T-helper 1 cell treated with Interleukin-12 subunit alpha and Interleukin-12 subunit beta and Interleukin-4 antibody, amounts not matched to agents 30 ng/mL and 1 ng/mL, for 36 hours (primary cell): ENCODE data around the gene IL32. TPM values are rescaled to one million over a fixed set of nuclear protein-coding genes. Genes with fewer than 3 reads are reported as not detected.

Experiments used
- intact Hi-C: fragments of 100-400 bp; cut with micrococcal nuclease; formaldehyde crosslinking; loops from one replicate; pipeline ENCODE4 v1.15.1; 2024
- total RNA-seq: library from RNA; stranded (reverse); gene quantifications from 2 replicates; pipeline ENCODE4 v1.2.3, GENCODE V29; 2022

Gene IL32
- total RNA-seq, 1 donor from 2014 or later = 4,509 TPM

GRCh38 chr16:3106205-3106928 is 40.9 kb downstream of the IL32 start:
- intact Hi-C loops = loop anchor here (1.0 kb wide), 3 partner anchors 18 to 505 kb away; partner anchors contain the start of gene SLX4

GRCh38 chr16:3112058-3112880 is 46.8 kb downstream of the IL32 start, which contains the start of gene ZNF205:
TSS of gene ZNF205 (plus strand) at chr16:3112586. CDS start at chr16:3113431, 845 bp downstream.
- intact Hi-C loops = no loop called here

- intact Hi-C loops = no loop called here
These were observed 47.6 kb downstream of the IL32 start for GRCh38 chr16:3112881-3113574.

DNA sequence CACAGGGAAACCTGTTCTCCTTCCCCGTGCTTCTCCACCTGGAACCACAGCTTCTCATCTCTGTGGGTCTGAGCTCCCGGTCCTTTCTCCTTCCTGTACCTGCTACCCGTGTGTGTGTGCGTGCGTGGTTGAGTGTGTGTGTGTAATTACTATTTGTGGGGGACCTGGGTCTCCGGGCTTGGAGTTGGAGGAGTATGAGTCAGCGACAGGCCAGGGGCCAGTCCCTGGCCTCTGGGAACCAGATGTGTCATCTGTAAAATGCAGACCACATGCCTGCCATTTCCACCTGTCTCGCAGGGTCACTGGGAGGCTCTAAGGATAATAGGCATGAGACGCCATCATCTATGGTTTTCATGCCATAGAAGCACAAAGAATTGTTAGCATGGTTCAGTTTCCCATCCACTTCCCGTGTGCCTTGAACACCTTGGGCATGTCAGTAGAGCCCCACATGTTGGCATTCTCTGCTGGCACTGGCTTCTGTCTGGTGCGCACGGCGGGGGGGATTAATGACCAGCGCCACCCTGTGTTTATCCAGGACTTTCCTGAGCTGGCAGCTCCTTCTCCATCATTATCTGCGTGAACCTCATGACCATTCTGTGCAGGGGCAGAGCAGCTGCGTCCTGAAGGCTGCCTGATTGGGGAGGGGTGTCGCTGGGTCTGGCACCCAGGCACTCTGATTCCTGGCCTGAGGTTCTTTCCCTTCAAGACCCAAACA is 48.5 kb downstream of the IL32 start:
- intact Hi-C loops = no loop called here

GRCh38 chr16:3115003-3115402 is 49.6 kb downstream of the IL32 start:
- intact Hi-C loops = no loop called here

- intact Hi-C loops = no loop called here
These were observed 50.1 kb downstream of the IL32 start for GRCh38 chr16:3115561-3115960.

GRCh38 chr16:3118204-3118790 is 52.9 kb downstream of the IL32 start:
- intact Hi-C loops = no loop called here

GRCh38 chr16:3118846-3119245 is 53.4 kb downstream of the IL32 start:
- intact Hi-C loops = no loop called here

Other genes starting within 250 kb of the IL32 start
- gene PRSS21, start 248.4 kb upstream of the IL32 start, total RNA-seq = 5.0 and 6.5 TPM in 2 replicates
- gene ZG16B, start 235.3 kb upstream of the IL32 start, total RNA-seq = 23.2 and 24.3 TPM in 2 replicates
- not detected in 2 replicates for gene PRSS22, start 207.5 kb upstream of the IL32 start, total RNA-seq
- gene FLYWCH2, start 182.4 kb upstream of the IL32 start, total RNA-seq = 21.1 and 24.2 TPM in 2 replicates
- gene FLYWCH1, start 153.7 kb upstream of the IL32 start, total RNA-seq = 74.3 and 83.1 TPM in 2 replicates
- gene KREMEN2, start 101.4 kb upstream of the IL32 start, total RNA-seq = not detected in 2 replicates
- 31.9 and 32.3 TPM in 2 replicates for gene PAQR4, start 96.3 kb upstream of the IL32 start, total RNA-seq
- gene PKMYT1, start 85.2 kb upstream of the IL32 start, total RNA-seq = 91.5 and 92.0 TPM in 2 replicates
- gene CLDN9, start 52.7 kb upstream of the IL32 start, total RNA-seq = 0.10 TPM in 1 of 2 replicates, not detected in the other
- gene CLDN6, start 47.5 kb upstream of the IL32 start, total RNA-seq = not detected in 2 replicates
- 4.2 and 5.1 TPM in 2 replicates for gene TNFRSF12A, start 45.3 kb upstream of the IL32 start, total RNA-seq
- gene HCFC1R1, start 41.7 kb upstream of the IL32 start, total RNA-seq = 27.9 and 28.1 TPM in 2 replicates
- 45.2 and 46.6 TPM in 2 replicates for gene THOC6, start 41.6 kb upstream of the IL32 start, total RNA-seq
- gene BICDL2, start 28.7 kb upstream of the IL32 start, total RNA-seq = 0.51 and 0.61 TPM in 2 replicates
- 93.6 and 93.9 TPM in 2 replicates for gene MMP25, start 19.1 kb upstream of the IL32 start, total RNA-seq
- 0.12 and 0.24 TPM in 2 replicates for gene ZSCAN10, start 33.7 kb downstream of the IL32 start, total RNA-seq
- gene ZNF205, start 46.9 kb downstream of the IL32 start, total RNA-seq = 0.15 TPM in 1 of 2 replicates, not detected in the other
- gene ZNF213, start 69.4 kb downstream of the IL32 start, total RNA-seq = 11.3 and 13.3 TPM in 2 replicates
- gene OR1F1, start 122.6 kb downstream of the IL32 start, total RNA-seq = not detected in 2 replicates
- 19.6 and 20.1 TPM in 2 replicates for gene ZNF200, start 169.5 kb downstream of the IL32 start, total RNA-seq
- 0.32 TPM in 1 of 2 replicates, not detected in the other for gene MEFV, start 191.0 kb downstream of the IL32 start, total RNA-seq
- 23.1 and 25.0 TPM in 2 replicates for gene ZNF263, start 217.9 kb downstream of the IL32 start, total RNA-seq
- 2.6 and 4.0 TPM in 2 replicates for gene TIGD7, start 239.8 kb downstream of the IL32 start, total RNA-seq
- gene ZNF75A, start 239.9 kb downstream of the IL32 start, total RNA-seq = 43.8 and 47.2 TPM in 2 replicates